ENCODE data around the gene PDIA2. TPM values are rescaled to one million over a fixed set of nuclear protein-coding genes. Genes with fewer than 3 reads are reported as not detected.
"Not testable (repeated sequence)": the region's sequence is repeated elsewhere in the genome, so short reads cannot be mapped to it uniquely, and the experiment has no call there.

PDIA2 gene
- total RNA-seq, 1 experiment from 2014 or later: not detected

- H2AFZ ChIP-seq (ENCODE audit: low read length): no peak overlapping the region
- peaks cover 9% of the 10 kb centered on the region; the same call in 1 of the 2 replicates for H3K4me1 ChIP-seq (ENCODE audit: insufficient read depth, low read length)
- ATAC-seq (no peak), DNase-seq (no peak)
- no peak overlapping the region for H3K9ac ChIP-seq (ENCODE audit: low read length)
- no peaks in the 10 kb centered on the region for H3K36me3 ChIP-seq (ENCODE audit: low read depth, low read length)
- no peaks in the 10 kb centered on the region for H3K9me2 ChIP-seq (replicated peaks; ENCODE audit: low read length)
- H3F3A ChIP-seq (ENCODE audit: low read length, unreplicated experiment): no peaks in the 10 kb centered on the region
- H3K79me2 ChIP-seq (ENCODE audit: low read length): no peaks in the 10 kb centered on the region
- TF ChIP-seq CTCF (conservative IDR thresholded peaks at IDR 0.05; ENCODE audit: low read depth, low read length) (no peak), EZH2phosphoT487 (IDR thresholded peaks at IDR 0.05; ENCODE audit: borderline replicate concordance, low read length) (no peak), EZH2 (IDR thresholded peaks at IDR 0.05; ENCODE audit: low read length, unreplicated experiment) (no peak)
- H3K27ac ChIP-seq (ENCODE audit: low read length): no peak overlapping the region
- H3K9me3 ChIP-seq (ENCODE audit: low read length): no peaks in the 10 kb centered on the region
- ChIA-PET CTCF (no interaction called here), POLR2A (ENCODE audit: unreplicated experiment) (interaction anchor here (0.6 kb wide), 1 partner anchor 12 kb away, joined by 19 read pairs; no protein-coding TSS in a partner anchor)
- intact Hi-C loops (cut with micrococcal nuclease): no loop called here
- no peaks in the 10 kb centered on the region for H3K27me3 ChIP-seq (ENCODE audit: low read length)
- H3K4me3 ChIP-seq (ENCODE audit: low read length): no peak overlapping the region
- no peaks in the 10 kb centered on the region for H4K20me1 ChIP-seq (ENCODE audit: low read length)
- no peak overlapping the region for H3K4me2 ChIP-seq (ENCODE audit: low read length)
- BruUV-seq (replicated peaks): no TSS peak
These were observed 28.5 kb upstream of the PDIA2 start for GRCh38 chr16:254461-254860.

GRCh38 chr16:255183-255582, 27.8 kb upstream of the PDIA2 start:
- Histone ChIP-seq H3K27me3 (ENCODE audit: low read length) (no peaks in the 10 kb centered on the region), H3K9me2 (replicated peaks; ENCODE audit: low read length) (no peaks in the 10 kb centered on the region), H3F3A (ENCODE audit: low read length, unreplicated experiment) (no peaks in the 10 kb centered on the region), H3K27ac (ENCODE audit: low read length) (no peak overlapping the region), H3K36me3 (ENCODE audit: low read depth, low read length) (no peaks in the 10 kb centered on the region), H2AFZ (ENCODE audit: low read length) (no peak overlapping the region), H3K9ac (ENCODE audit: low read length) (no peak overlapping the region), H3K4me3 (ENCODE audit: low read length) (no peak overlapping the region), H3K79me2 (ENCODE audit: low read length) (no peaks in the 10 kb centered on the region), H3K4me1 (ENCODE audit: insufficient read depth, low read length) (peaks cover 7% of the 10 kb centered on the region; the same call in 1 of the 2 replicates), H3K9me3 (ENCODE audit: low read length) (no peaks in the 10 kb centered on the region), H4K20me1 (ENCODE audit: low read length) (no peaks in the 10 kb centered on the region), H3K4me2 (ENCODE audit: low read length) (no peak overlapping the region)
- ATAC-seq (no peak), DNase-seq (no peak)
- CTCF ChIA-PET: no interaction called here
- TF ChIP-seq EZH2phosphoT487 (IDR thresholded peaks at IDR 0.05; ENCODE audit: borderline replicate concordance, low read length) (no peak), CTCF (conservative IDR thresholded peaks at IDR 0.05; ENCODE audit: low read depth, low read length) (no peak), EZH2 (IDR thresholded peaks at IDR 0.05; ENCODE audit: low read length, unreplicated experiment) (no peak)
- no TSS peak for BruUV-seq (replicated peaks)
- POLR2A ChIA-PET (ENCODE audit: unreplicated experiment): no interaction called here
- intact Hi-C loops (cut with micrococcal nuclease): no loop called here

GRCh38 chr16:258091-258490, 24.9 kb upstream of the PDIA2 start:
- H3K4me3 ChIP-seq (ENCODE audit: low read length); DNase-seq; H3K79me2 ChIP-seq (ENCODE audit: low read length); POLR2A ChIA-PET (ENCODE audit: unreplicated experiment); CTCF ChIA-PET; BruUV-seq (replicated peaks); H3K4me2 ChIP-seq (ENCODE audit: low read length); H4K20me1 ChIP-seq (ENCODE audit: low read length); H2AFZ ChIP-seq (ENCODE audit: low read length); H3F3A ChIP-seq (ENCODE audit: low read length, unreplicated experiment); intact Hi-C loops (cut with micrococcal nuclease); H3K36me3 ChIP-seq (ENCODE audit: low read depth, low read length); H3K9ac ChIP-seq (ENCODE audit: low read length); H3K4me1 ChIP-seq (ENCODE audit: insufficient read depth, low read length); ATAC-seq; H3K27me3 ChIP-seq (ENCODE audit: low read length); H3K9me3 ChIP-seq (ENCODE audit: low read length); H3K27ac ChIP-seq (ENCODE audit: low read length); H3K9me2 ChIP-seq (replicated peaks; ENCODE audit: low read length): not testable (repeated sequence)

All from PC-3 (cell line).